B cell (primary cell): ENCODE measurements around the gene GDPD4. TPM values are rescaled to one million over a fixed set of nuclear protein-coding genes. Genes with fewer than 3 reads are reported as not detected.

ENCODE experiments used
- ATAC-seq: fragments of 200-7000 bp; cut with Tn5 transposase; one replicate; pipeline ENCODE4 v1.10.0; 2021; ENCODE audit warnings: low read depth, mild to moderate bottlenecking, moderate number of reproducible peaks, moderate library complexity
- CTCF ChIA-PET: fragments of 350-600 bp; sonication (Branson Sonifier 250); formaldehyde crosslinking; loops from one replicate; lab custom pipeline; 2021; ENCODE audit warnings: antibody characterized with exemption, inconsistent platforms; lab: Charles Lee
- POLR2A ChIA-PET: fragments of 350-600 bp; sonication (Branson Sonifier 250); formaldehyde crosslinking; loops from one replicate; lab custom pipeline; 2021; ENCODE audit warnings: antibody characterized with exemption; lab: Charles Lee
- DNase-seq: peaks from one replicate; pipeline ENCODE4 v3.0.0; 2013
- H2AFZ ChIP-seq: 2 replicates; pipeline ENCODE4 v1.6.1; 2012; ENCODE audit warnings: mild to moderate bottlenecking, low read depth, low read length; ENCODE audit not compliant: insufficient read depth, poor library complexity, severe bottlenecking
- H3K27ac ChIP-seq, 2 donors: 1 replicate in 1 of 2; 2 replicates in 1 of 2; pipeline ENCODE4 v1.5.1; 2012 to 2013; ENCODE audit warnings: low read length in 2 of 2, mild to moderate bottlenecking in 2 of 2, moderate library complexity in 1 of 2
- H3K27me3 ChIP-seq, 4 experiments: fragments of 200-600 bp in 1 of 4; sonication (generic) in 1 of 4; replicated peaks in 1 of 4; 1 replicate in 2 of 4; 2 replicates in 2 of 4; pipeline versions ENCODE4 v1.6.1 to v1.7.0; 2013 to 2016; ENCODE audit warnings: low read length in 3 of 4, mild to moderate bottlenecking in 2 of 4, mixed read lengths in 1 of 4, moderate library complexity in 1 of 4; ENCODE audit not compliant: insufficient read depth in 4 of 4, control insufficient read depth in 3 of 4; ENCODE audit errors: control extremely low read depth in 1 of 4
- H3K36me3 ChIP-seq, 2 experiments: replicated peaks in 1 of 2; 1 replicate in 1 of 2; 2 replicates in 1 of 2; pipeline versions ENCODE4 v1.6.1 to v1.7.1; 2013; ENCODE audit warnings: low read length in 1 of 2; ENCODE audit not compliant: insufficient read depth in 2 of 2, control insufficient read depth in 1 of 2; ENCODE audit errors: control extremely low read depth in 1 of 2, extremely low read depth in 1 of 2
- H3K4me1 ChIP-seq, 2 donors: fragments of 200-600 bp in 1 of 2; sonication (generic) in 1 of 2; 1 replicate in 1 of 2; 2 replicates in 1 of 2; pipeline versions ENCODE4 v1.5.1 to v1.6.1; 2013 to 2017; ENCODE audit warnings: low read length in 2 of 2; ENCODE audit not compliant: control insufficient read depth in 2 of 2, insufficient read depth in 2 of 2
- H3K4me2 ChIP-seq: replicated peaks from 2 replicates; pipeline ENCODE3; 2012; ENCODE audit warnings: mild to moderate bottlenecking, low read depth, low read length; ENCODE audit not compliant: poor library complexity, severe bottlenecking
- H3K4me3 ChIP-seq, 5 experiments: fragments of 200-600 bp in 1 of 5; sonication (generic) in 1 of 5; 1 replicate in 3 of 5; 2 replicates in 2 of 5; pipeline versions ENCODE4 v1.5.1 to v1.7.0; 2011 to 2016; ENCODE audit warnings: low read length in 4 of 5, mild to moderate bottlenecking in 4 of 5, low read depth in 2 of 5, control low read depth in 1 of 5, moderate library complexity in 1 of 5; ENCODE audit not compliant: insufficient read depth in 1 of 5; ENCODE audit errors: control extremely low read depth in 1 of 5, extremely low read depth in 1 of 5
- H3K79me2 ChIP-seq: fragments of 200-600 bp; sonication (generic); one replicate; pipeline ENCODE4 v1.6.0; 2016; ENCODE audit warnings: low read length; ENCODE audit not compliant: control insufficient read depth, insufficient read depth
- H3K9ac ChIP-seq: fragments of 200-600 bp; sonication (generic); 2 replicates; pipeline ENCODE4 v1.6.1; 2017; ENCODE audit warnings: mild to moderate bottlenecking, low read length, moderate library complexity
- H3K9me3 ChIP-seq, 3 donors: one replicate each; pipeline versions ENCODE4 v1.6.1 to v1.7.1; 2013; ENCODE audit warnings: low read length in 2 of 3; ENCODE audit not compliant: control insufficient read depth in 2 of 3, insufficient read depth in 1 of 3; ENCODE audit errors: control extremely low read depth in 1 of 3
- H4K20me1 ChIP-seq: 2 replicates; pipeline ENCODE4 v1.6.0; 2012; ENCODE audit warnings: mild to moderate bottlenecking, low read length; ENCODE audit not compliant: insufficient read depth, control insufficient read depth, poor library complexity, severe bottlenecking
- H3K27ac Mint-ChIP-seq: one replicate; pipeline ENCODE4 v1.8.0; 2021; ENCODE audit warnings: mixed read lengths
- H3K27me3 Mint-ChIP-seq: one replicate; pipeline ENCODE4 v1.8.0; 2021; ENCODE audit warnings: mixed read lengths
- H3K4me1 Mint-ChIP-seq: one replicate; pipeline ENCODE4 v1.8.0; 2021; ENCODE audit warnings: mixed read lengths
- H3K4me3 Mint-ChIP-seq: one replicate; pipeline ENCODE4 v1.8.0; 2021; ENCODE audit warnings: mixed read lengths
- H3K9me3 Mint-ChIP-seq: one replicate; pipeline ENCODE4 v1.8.0; 2022; ENCODE audit warnings: mixed read lengths; ENCODE audit not compliant: insufficient read depth
- CTCF ChIP-seq: fragments of 200-600 bp; IDR thresholded peaks from one replicate; pipeline ENCODE4 v1.8.0; 2022; ENCODE audit warnings: antibody characterized with exemption, mild to moderate bottlenecking
- EZH2 ChIP-seq: IDR thresholded peaks from 2 replicates; pipeline ENCODE4 v1.6.1; 2012; ENCODE audit warnings: borderline replicate concordance, low read depth, mild to moderate bottlenecking, moderate library complexity, low read length; ENCODE audit not compliant: insufficient read depth, poor library complexity, severe bottlenecking
- WGBS: methylation state at CpG from one replicate; pipeline ENCODE4 v1.1.5; 2013; ENCODE audit warnings: missing lambda C conversion rate; ENCODE audit not compliant: insufficient coverage; 5-methylcytosine and 5-hydroxymethylcytosine counted together
- intact Hi-C: fragments of 100-400 bp; cut with micrococcal nuclease; formaldehyde crosslinking; loops from one replicate; pipeline ENCODE4 v1.10.0; 2022
- polyA plus RNA-seq: library from polyadenylated mRNA; depleted of rRNA; stranded (reverse); fragments of >200 nt; gene quantifications from 2 replicates; pipeline ENCODE4 v1.2.3, GENCODE V29; 2012
- total RNA-seq, 2 donors: library from RNA; stranded (reverse); fragments of 120-200 nt in 1 of 2; gene quantifications; 1 replicate in 1 of 2; 2 replicates in 1 of 2; pipeline versions ENCODE4 v1.2.3 to v1.2.4, GENCODE V29; 2013 to 2022

GDPD4 gene
- total and polyA plus RNA-seq, 2 donors (not counting 1 experiment from before 2014, with no cell fraction given): not detected

- Mint-ChIP-seq H3K9me3 (no peaks in the 10 kb centered on the region), H3K4me1 (no peaks in the 10 kb centered on the region), H3K27me3 (no peaks in the 10 kb centered on the region), H3K4me3 (no peak overlapping the region), H3K27ac (no peak overlapping the region)
- Histone ChIP-seq H3K79me2 (no peaks in the 10 kb centered on the region), H3K9me3 (no peaks in the 10 kb centered on the region), H3K27me3 (no peaks in the 10 kb centered on the region), H2AFZ (no peak overlapping the region), H4K20me1 (no peaks in the 10 kb centered on the region), H3K36me3 (no peaks in the 10 kb centered on the region), H3K4me1 (no peaks in the 10 kb centered on the region), H3K27ac (no peak overlapping the region), H3K4me3 (no peak overlapping the region), H3K4me2 (no peak overlapping the region), H3K9ac (no peak overlapping the region)
- intact Hi-C loops: no loop called here
- no peak for DNase-seq
- no peak for ATAC-seq
- WGBS: 89% methylated on average over 8 of the region's 10 CpGs
- POLR2A ChIA-PET: no interaction called here
- no peak for TF ChIP-seq EZH2
- no peak for TF ChIP-seq CTCF
- CTCF ChIA-PET: no interaction called here
Measured at GRCh38 chr11:77207019-77207485, 94.4 kb downstream of the GDPD4 start.

GRCh38 chr11:77206264-77207018 lies 95.0 kb downstream of the GDPD4 start:
- intact Hi-C loops: no loop called here
- H2AFZ ChIP-seq: no peak overlapping the region
- H3K4me2 ChIP-seq: no peak overlapping the region
- H4K20me1 ChIP-seq: no peaks in the 10 kb centered on the region
- DNase-seq (no peak), ATAC-seq (no peak)
- no peak overlapping the region for H3K27ac ChIP-seq
- H3K4me3 Mint-ChIP-seq: no peak overlapping the region
- H3K27me3 Mint-ChIP-seq: no peaks in the 10 kb centered on the region
- no peak overlapping the region for H3K4me3 ChIP-seq
- no peak overlapping the region for H3K27ac Mint-ChIP-seq
- ChIA-PET POLR2A (no interaction called here), CTCF (no interaction called here)
- H3K4me1 Mint-ChIP-seq: no peaks in the 10 kb centered on the region
- 44% methylated on average over 12 of the region's 13 CpGs for WGBS
- no peaks in the 10 kb centered on the region for H3K36me3 ChIP-seq
- H3K9me3 Mint-ChIP-seq: no peaks in the 10 kb centered on the region
- no peaks in the 10 kb centered on the region for H3K27me3 ChIP-seq
- no peaks in the 10 kb centered on the region for H3K4me1 ChIP-seq
- H3K79me2 ChIP-seq: no peaks in the 10 kb centered on the region
- H3K9ac ChIP-seq: no peak overlapping the region
- TF ChIP-seq CTCF (no peak), EZH2 (no peak)
- no peaks in the 10 kb centered on the region for H3K9me3 ChIP-seq
